Effector CD8-positive, alpha-beta T cell (primary cell): Measurements from ENCODE around the gene LDLRAD4.

Experiments used
- DNase-seq: peaks from one replicate; lab custom pipeline; 2025; lab: John Stamatoyannopoulos, UW

LDLRAD4 gene

GRCh38 chr18:13572148-13572547 is 353.6 kb downstream of the LDLRAD4 start:
- DNase-seq: no peak

GRCh38 chr18:13572721-13573120 is 354.2 kb downstream of the LDLRAD4 start:
- DNase-seq: no peak

GRCh38 chr18:13573750-13574149 is 355.2 kb downstream of the LDLRAD4 start:
- DNase-seq: no peak

GRCh38 chr18:13574355-13574754 is 355.8 kb downstream of the LDLRAD4 start:
- no peak for DNase-seq

- DNase-seq: no peak
These were observed 356.2 kb downstream of the LDLRAD4 start for GRCh38 chr18:13574761-13575160.

GRCh38 chr18:13576598-13576997 is 358.0 kb downstream of the LDLRAD4 start:
- DNase-seq: no peak

GRCh38 chr18:13577091-13577697 is 358.6 kb downstream of the LDLRAD4 start:
- no peak for DNase-seq

GRCh38 chr18:13577781-13578180 is 359.2 kb downstream of the LDLRAD4 start:
- DNase-seq: no peak

GRCh38 chr18:13578400-13578799 is 359.8 kb downstream of the LDLRAD4 start:
- no peak for DNase-seq

GRCh38 chr18:13579874-13580273 is 361.3 kb downstream of the LDLRAD4 start:
- DNase-seq: no peak

- DNase-seq: no peak
These were observed 361.8 kb downstream of the LDLRAD4 start for GRCh38 chr18:13580351-13580750.

GRCh38 chr18:13580991-13581390 is 362.4 kb downstream of the LDLRAD4 start:
- no peak for DNase-seq

GRCh38 chr18:13581496-13582177 is 363.1 kb downstream of the LDLRAD4 start:
- DNase-seq: no peak

GRCh38 chr18:13582178-13582670 is 363.7 kb downstream of the LDLRAD4 start:
- no peak for DNase-seq

- DNase-seq: no peak
These were observed 365.3 kb downstream of the LDLRAD4 start for GRCh38 chr18:13583576-13584550.

- DNase-seq: no peak
These were observed 366.3 kb downstream of the LDLRAD4 start for GRCh38 chr18:13584825-13585224.

GRCh38 chr18:13585379-13586153 is 367.0 kb downstream of the LDLRAD4 start:
- DNase-seq: no peak

GRCh38 chr18:13587001-13587400 is 368.4 kb downstream of the LDLRAD4 start:
- DNase-seq: no peak

- no peak for DNase-seq
These were observed 368.9 kb downstream of the LDLRAD4 start for GRCh38 chr18:13587477-13587876.

- no peak for DNase-seq
These were observed 369.4 kb downstream of the LDLRAD4 start for GRCh38 chr18:13587937-13588336.

GRCh38 chr18:13589316-13589715 is 370.8 kb downstream of the LDLRAD4 start:
- no peak for DNase-seq

GRCh38 chr18:13589943-13590342 is 371.4 kb downstream of the LDLRAD4 start:
- no peak for DNase-seq
